ENCODE results near the gene ANKRD12.
"Not testable (repeated sequence)": the region's sequence is repeated elsewhere in the genome, so short reads cannot be mapped to it uniquely, and the experiment has no call there.

The ANKRD12 gene

DNA sequence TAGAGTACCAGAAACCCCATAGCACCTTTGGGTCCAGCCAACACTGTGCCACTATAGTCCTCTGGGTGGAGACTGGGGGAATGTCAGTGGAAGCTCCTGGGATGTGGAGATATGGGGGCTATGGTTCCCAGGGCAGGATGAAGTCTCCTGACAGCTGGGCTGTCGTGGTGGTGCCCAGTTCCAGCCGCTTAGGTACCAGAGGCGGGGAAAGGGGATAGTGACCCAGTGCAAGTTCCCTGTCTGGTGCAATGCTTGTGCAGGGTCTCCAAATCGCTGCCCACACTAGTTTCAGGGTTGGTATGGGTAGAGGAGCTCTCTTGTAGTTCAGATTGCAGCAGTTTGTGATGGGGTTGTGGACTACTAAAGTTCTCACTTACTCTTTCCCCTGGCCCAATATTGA lies 97.9 kb downstream of the ANKRD12 start:
- DNase-seq = no peak

DNA sequence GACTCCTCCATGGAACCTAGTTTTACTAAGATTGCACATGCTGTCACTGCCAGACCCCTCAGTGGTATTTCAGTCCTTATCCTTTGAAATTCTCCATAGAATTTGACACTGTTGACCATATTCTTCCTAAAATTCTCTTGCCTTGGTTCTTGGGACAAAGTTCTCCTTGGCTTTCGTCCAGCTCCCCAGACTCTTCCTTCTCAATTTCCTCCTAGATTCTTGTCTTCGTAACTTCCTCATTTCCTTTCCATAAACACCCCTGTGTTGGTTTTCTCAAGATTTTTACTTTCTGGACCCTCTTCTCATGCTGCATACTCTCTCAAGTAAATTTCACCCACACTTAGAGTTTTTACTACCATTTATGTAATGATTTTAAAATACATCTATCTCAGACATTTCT lies 101.4 kb downstream of the ANKRD12 start:
- no peak for DNase-seq

DNA sequence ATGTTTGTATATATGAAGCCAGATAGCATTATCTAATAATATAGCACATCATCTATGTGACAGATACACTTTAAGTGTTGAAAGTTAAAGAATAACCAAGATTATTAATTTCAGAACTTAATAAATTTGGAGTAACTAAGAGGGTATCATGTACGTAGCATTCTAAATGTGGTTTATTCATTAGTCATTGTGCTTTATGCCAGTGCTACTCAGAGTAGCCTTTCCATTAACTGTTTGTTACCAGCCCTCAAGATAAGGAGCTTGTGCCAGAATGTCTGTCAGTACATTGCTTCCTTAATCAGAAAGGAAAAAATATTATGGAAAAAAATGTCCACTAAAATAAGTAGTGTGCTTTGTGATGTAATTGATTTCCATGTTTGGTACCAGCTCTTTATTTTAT lies 103.1 kb downstream of the ANKRD12 start:
- DNase-seq = no peak

DNA sequence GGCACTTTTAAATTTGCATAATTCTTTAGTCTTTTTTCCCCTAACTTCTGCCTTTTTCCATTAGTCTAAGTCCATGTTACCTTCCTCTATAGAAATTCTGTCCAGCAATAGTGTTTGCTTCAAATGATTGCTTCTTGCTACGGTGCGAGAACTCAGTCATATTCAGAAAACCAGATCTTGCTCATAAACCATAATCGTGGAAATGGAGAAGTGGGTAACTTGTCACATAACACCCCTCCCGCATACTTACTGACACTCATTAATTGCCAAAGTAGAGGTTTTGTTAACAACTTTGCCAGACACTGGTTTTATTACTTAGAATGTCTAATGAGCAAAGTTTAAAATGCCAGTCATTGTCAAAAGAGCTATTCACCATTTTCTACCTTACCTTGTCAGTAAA lies 103.7 kb downstream of the ANKRD12 start:
- DNase-seq = no peak

DNA sequence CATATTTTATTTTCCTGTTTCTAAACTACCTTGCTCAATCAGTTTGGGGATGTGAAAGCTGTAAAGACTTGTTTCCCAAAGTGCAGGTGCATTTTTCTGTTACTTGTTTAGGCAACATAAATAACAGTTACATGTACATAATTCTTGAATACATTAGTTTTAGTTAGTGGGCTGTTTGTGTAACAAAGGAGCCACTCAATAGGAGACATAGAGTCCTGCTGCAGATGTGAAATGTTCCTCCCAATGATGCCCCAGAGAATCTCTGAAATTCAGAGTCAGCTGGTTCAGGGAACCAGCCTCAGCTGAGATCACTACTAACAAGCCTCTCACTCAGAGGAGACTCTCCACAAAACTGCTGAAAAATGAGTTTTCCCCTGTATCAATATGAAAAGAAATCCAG lies 106.4 kb downstream of the ANKRD12 start:
- no peak for DNase-seq

DNA sequence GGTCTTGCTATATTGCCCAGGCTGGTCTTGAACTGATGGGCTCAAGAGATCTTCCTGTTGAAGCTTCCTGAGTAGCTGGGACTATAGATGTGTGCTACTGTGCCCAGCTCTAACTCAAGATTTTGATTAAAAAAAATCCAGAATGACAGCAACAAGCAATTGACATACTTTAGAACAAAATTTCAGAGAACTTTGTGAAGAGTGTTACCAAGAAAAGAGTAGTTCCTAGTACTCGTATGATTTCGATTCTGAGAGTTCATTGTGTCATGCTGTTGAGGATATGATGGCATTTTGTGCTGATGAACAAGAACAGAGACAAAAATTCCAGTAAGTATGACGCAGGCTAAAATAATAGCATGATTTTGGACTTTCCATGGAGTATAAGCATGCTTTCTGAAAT lies 107.8 kb downstream of the ANKRD12 start:
- DNase-seq = no peak

DNA sequence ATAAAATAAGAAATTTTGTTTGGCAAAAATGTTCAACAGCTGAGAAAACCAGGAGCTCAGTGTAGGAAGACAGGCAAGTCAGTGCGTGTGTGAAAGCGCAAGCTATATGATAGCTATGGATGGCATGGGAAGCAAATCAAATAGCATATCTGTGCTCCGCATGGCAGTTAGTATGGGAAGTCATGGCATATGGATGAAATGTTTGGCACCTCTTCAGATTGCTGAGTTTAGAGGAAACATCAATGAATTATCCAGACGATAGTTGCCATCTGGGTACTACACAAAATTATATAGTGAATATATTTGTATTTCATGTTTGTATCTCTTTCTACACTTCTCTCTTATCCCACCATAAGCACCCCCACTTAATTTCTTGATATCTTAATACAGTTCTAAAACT lies 112.1 kb downstream of the ANKRD12 start:
- DNase-seq = no peak

DNA sequence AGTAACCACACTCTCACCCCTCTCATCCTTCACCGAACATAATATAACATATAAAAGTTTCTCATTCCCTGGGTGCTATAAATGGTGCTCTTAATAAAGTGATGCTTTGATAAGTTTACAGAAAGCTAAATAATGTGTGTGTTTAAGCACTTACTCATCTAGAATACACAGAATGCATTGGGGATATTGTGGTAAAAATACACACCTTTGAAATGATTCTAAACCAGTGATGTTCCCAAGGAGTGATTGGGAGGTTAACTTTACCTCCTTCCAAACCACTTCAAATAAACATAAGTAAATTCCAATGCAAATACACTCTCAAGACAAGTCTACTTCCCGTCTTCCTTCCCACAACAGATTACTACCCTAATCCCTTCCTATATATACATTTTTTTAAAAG lies 112.7 kb downstream of the ANKRD12 start:
- DNase-seq = no peak

DNA sequence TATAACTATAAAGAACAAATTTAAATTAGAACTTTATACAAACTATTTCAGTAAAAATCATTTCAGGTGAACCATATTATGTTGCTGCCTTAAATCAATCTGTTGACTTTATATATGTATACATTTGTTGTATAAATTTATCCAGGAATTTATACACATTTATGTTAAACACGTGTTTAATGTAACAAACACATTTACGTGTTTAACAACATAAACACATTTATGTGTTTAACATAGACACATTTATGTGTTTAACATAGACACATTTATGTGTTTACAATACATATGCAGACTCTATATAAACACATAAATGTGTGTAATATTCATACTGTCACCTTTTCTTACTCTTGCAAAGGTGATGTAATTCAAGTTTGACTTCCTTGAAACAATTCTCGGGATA lies 122.6 kb downstream of the ANKRD12 start:
- DNase-seq = no peak

DNA sequence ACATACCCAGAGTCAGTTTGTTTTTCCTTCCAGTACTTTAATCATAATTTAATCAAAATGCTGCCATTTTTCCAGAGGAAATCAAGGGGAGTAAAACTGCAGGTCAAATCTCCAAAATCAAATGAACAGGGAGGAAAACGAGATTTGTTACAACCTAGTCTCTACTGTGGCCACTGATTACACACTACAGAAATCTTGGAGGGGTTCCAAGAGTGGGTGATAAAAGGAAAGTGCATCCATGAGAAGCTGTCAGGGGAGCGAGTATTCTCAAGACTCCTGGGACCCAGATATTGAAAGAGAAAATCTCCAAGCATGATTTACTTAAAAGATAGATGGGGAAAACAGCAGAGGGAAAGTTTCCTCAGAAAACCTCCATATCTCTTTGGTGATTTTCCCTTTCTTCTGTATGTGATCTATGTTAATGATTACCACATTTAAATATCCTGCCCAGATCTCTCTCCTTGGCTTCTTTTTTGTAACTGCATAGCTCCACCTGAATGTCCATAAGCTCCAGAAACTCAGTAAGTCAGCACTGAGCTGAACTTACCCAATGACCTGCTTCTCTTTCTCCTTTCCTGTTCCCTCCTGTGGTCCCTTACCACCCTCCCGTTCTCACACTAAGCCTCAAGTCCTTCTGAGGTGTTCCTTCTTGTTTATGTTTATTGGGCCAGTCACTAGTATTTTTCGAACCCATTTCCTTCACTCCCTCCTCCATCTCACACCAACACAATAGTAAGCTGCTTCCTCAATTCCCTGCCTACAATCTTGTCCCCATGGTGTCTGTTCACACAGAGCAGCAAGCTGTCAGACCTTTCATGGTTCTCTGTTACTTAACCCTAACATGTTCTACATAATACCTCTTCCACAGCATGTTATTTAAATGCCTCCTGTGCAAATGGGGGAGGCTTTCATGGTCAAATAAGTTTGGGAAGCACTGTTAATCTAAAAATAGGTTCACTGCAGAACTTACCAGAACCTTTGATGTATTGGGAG lies 124.1 kb downstream of the ANKRD12 start:
- DNase-seq = no peak

DNA sequence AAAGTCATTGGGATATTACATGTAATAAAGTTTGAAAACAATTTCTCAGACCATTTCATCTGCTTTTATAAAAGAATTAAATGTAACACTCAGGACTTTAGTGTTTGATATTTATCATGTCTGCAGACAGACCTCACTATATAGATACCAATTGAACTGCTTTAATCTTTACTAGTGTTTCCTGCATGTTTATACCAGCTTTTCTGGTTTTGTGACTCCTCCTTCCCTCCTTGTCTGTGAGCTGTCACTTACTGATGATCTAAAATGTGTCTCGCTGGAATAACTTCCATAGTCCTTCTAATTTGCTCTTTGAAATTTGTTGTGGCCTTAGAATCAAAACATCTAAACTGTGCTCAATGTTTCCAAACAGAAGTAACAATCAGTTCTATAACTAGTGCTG lies 126.7 kb downstream of the ANKRD12 start:
- no peak for DNase-seq

DNA sequence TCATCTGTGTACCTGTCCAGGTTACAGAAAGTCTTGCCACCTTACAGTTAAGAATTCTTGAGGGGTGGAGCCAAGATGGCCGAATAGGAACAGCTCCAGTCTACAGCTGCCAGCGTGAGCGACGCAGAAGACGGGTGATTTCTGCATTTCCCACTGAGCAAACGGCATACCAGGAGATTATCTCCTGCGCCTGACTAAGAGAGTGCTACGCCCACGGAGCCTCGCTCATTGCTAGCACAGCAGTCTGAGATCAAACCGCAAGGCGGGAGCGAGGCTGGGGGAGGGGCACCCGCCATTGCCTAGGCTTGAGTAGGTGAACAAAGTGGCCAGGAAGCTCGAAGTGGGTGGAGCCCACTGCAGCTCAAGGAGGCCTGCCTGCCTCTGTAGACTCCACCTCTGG lies 128.2 kb downstream of the ANKRD12 start:
- DNase-seq = not testable (repeated sequence)

DNA sequence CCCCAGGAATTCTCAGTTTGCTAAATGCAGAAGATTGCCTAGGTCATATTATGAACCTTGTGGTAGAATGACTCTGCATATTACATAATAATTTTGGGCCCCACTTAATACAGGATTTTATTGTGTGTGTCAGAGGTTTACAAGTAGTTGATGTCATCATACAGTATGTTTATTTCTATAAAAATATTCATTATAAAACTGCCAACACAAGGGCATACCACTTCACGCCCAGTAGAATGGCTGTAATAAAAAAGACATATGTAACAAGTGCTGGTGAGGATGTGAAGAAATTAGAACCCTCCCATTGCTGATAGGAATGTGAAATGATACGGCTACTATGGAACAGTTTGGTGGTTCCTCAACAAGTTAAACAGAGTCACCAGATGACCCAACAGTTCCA lies 136.6 kb downstream of the ANKRD12 start:
- no peak for DNase-seq

DNA sequence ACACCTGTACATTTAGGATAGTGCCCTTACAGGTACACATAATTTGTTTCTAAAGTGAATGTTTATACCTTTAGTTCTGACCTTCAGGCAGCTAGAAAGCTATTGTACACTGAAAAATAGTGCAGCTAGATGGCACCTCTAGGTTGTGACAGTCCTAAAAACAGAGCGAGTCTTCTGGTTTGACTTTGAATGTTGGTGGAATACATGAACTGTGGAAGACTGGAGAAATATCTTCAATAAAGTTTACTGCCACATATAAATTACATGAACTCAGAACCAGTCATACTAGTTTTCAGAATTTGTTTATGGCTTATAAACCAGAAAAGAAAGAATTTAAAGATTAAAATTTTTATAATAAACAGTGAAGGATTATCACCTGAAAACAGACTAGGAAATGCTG lies 139.3 kb downstream of the ANKRD12 start:
- no peak for DNase-seq

DNA sequence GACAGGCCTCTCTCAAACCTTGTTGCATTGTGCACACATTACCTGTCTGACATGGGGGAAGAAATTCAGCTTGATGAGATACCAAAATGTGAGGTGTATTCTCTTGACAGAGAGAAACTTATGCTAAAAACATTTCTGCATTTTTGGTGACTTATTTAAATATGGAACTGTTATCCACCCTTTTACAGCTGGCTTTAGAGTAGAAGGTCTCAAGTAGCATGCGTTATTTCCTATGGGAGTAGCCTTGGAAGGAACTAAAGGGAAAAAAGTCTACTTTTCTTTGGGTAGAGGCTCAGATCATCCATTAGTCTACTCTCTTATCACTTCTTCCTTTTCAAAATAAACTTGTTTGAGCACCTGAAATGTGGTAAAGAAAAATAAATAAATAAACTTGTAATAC lies 141.4 kb downstream of the ANKRD12 start:
- no peak for DNase-seq

DNA sequence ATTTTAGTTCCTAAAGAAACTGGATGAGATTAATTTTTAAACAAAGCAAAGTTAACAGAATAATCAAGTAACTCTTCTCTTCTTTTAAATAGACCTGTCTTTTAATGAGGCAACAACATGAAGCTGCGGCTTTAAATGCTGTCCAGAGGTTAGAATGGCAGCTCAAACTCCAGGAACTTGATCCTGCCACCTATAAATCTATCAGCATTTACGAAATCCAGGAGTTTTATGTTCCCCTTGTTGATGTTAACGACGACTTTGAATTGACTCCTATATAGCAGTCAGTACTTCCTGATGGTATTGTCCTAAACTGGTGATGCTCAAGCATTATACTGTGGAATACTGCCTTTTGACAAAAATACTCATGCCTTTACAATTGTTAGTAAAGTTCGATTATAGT lies 144.3 kb downstream of the ANKRD12 start:
- DNase-seq = no peak

DNA sequence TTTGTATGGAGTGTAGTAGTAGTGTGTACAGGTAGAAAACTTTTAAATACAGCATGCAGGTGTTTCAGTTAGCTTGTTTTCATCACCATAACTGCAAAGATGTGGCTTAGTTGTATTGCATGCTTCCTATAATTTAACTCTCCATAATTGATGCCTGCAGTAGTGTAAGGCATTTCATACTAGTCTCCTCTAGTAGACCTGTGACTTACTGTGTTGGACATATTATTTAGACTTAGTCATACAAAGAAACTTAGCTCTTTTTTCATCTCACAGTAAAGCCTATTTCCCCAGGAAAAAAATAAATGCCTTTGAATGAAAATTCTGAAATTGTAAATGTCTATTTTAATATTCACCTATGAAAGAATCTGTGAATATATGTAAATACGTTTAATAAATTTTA lies 145.2 kb downstream of the ANKRD12 start:
- DNase-seq = no peak

DNA sequence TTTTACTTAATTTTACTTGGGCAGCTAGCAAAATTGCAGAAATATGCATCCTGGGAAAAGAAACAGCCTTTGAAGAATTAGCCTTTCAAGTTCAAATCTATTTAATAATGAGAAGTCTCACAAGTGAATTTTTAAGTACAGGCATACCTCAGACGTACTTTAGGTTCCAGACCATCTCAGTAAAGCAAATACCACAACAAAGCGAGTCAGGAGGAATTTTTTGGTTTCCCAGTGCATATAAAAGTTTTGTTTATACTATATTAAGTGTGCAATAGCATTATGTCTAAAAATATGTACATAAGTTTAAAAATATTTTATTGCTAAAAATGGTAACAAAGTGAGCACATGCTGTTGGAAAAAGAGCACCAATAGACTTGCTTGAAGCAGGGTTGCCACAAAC lies 147.2 kb downstream of the ANKRD12 start:
- no peak for DNase-seq

DNA sequence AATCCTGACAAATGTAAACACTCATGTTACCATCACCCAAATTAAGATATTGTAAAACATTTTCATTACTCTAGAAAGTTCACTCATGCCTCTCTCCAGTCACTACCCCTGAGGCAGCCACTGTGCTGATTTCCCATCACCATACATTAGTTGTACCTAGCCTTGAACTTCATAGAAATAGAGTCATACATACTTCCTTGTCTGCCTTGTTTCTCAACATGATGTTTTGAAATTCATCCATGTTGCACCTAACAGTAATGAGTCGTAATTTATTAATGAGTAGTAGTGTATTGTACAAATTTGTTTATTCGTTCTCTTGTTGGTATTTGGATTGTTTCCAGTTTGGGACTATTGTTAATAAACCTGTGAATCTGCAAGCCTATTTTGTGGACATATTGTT lies 149.0 kb downstream of the ANKRD12 start:
- DNase-seq = no peak

DNA sequence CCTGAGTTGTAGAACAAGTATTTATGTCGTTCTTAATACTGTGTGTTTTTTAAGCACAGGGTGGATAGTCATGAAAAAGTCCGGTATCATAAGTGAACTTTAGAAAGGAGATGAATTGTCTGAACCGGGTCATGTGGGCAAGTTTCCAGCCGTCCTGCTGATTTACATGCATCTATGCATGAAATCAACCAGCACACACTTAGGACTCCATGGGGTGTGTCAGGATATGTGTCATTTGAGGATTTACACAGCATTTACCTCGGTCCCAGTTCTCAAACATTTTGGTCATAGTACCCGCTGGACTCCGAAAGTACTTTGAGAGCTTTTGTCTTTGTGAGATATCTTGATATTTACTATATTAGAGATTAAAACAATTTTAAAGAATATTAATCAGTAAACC lies 150.5 kb downstream of the ANKRD12 start:
- peak; percentile 38 for DNase-seq

DNA sequence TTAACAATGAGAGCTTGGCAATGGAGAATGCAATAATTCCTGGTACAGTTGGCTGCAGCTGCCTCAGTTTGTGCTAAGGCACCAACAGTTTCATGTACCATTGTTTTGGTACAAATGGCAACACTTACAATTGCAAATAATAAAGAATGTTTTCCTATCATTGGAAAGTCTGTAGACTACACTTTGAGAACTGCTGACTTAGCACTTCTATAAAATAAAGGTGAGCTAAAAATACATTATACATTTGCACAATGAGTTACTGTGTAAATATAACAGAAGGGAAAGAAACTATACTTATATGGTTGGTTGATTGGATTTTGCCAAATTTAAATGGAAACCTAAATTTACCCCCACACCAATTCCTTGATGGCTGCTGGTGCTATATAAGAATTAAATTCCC lies 153.1 kb downstream of the ANKRD12 start:
- DNase-seq = no peak

DNA sequence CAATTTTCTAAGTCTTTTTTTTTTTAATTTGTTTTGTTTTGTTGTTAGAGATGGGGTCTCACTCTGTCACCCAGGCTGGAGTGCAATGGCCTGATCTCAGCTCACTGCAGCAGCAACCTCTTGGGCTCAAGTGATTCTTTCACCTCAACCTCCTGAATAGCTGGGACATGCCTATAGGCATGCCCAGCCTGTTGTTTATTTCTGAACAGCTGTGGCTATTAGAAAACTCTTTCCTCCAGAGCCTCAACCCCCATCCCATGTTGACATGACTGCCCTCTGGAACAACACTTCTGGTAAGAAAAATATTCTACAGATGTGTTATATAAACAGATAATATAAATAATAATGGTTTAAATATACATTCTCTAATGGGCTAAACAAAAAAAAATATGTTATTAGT lies 153.6 kb downstream of the ANKRD12 start:
- DNase-seq = no peak

DNA sequence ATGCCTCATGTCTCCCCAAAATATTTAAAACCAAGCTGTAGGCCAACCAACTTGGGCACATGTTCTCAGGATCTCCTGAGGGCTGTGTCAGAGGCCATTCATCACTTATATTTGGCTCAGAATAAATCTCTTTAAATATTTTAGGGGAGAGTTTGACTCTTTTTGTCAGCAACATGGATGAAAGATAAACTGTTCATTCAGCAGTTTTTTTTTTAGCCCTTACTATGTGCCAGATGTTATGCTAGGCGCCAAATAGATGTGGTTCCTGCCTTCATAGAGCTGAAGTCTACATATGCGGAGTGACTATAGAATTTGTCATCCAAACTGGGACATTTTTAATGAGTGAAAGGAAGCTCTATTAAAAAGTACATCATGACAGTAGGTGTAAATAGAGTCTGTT lies 155.5 kb downstream of the ANKRD12 start:
- no peak for DNase-seq

DNA sequence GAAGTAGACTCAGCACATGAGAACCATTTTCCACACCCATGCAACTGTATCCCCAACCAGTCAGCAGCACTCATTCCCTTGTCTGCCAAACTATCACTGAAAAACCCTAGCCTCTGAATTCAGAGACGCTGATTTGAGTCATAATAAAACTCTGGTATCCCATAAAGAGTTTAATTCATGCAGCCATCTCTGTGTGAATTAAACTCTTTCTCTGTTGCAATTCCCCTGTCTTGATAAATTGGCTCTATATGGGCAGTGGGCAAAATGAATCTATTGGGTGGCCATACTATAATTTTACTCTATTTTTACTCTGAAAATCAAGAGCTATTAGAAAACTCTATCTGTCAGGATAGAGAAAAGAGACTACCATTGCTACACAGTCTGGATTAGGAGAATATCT lies 157.4 kb downstream of the ANKRD12 start:
- DNase-seq = no peak

Data from DMS53 (cell line).